Measurements from ENCODE around the gene TMEM220. TPM values are rescaled to one million over a fixed set of nuclear protein-coding genes. Genes with fewer than 3 reads are reported as not detected.
A peak's percentile ranks its signal among the peaks of the same experiment; 100 is the strongest.

TMEM220 gene
- total RNA-seq, 2 donors from 2014 or later, result 14.5 to 17.6 TPM

- Histone ChIP-seq H3K4me1 (no peaks in the 10 kb centered on the region), H3K4me3 (no peak overlapping the region), H3K9me3 (no peaks in the 10 kb centered on the region), H3K36me3 (no peaks in the 10 kb centered on the region), H3K27ac (no peak overlapping the region), H3K9ac (ENCODE audit: low read depth in 2 of 2, low read length in 2 of 2) (no peak overlapping the region), H3K27me3 (no peaks in the 10 kb centered on the region)
- DNase-seq, result no peak
- intact Hi-C loops (cut with DNase I), result no loop called here
- TF ChIP-seq CTCF (IDR thresholded peaks at IDR 0.05), result no peak
Observed at GRCh38 chr17:10728331-10728892, 1.4 kb downstream of the TMEM220 start.

- Histone ChIP-seq H3K27me3 (no peaks in the 10 kb centered on the region), H3K4me1 (no peaks in the 10 kb centered on the region), H3K9ac (ENCODE audit: low read depth in 2 of 2, low read length in 2 of 2) (no peak overlapping the region), H3K27ac (no peak overlapping the region), H3K4me3 (no peak overlapping the region), H3K9me3 (no peaks in the 10 kb centered on the region), H3K36me3 (no peaks in the 10 kb centered on the region)
- no peak for DNase-seq
- intact Hi-C loops (cut with DNase I), result no loop called here
- TF ChIP-seq CTCF (IDR thresholded peaks at IDR 0.05), result no peak
Observed at GRCh38 chr17:10727192-10727591, 2.6 kb downstream of the TMEM220 start.

GRCh38 chr17:10726196-10726595 is 3.6 kb downstream of the TMEM220 start:
- Histone ChIP-seq H3K27ac (no peak overlapping the region), H3K9ac (ENCODE audit: low read depth in 2 of 2, low read length in 2 of 2) (no peak overlapping the region), H3K4me1 (no peaks in the 10 kb centered on the region), H3K36me3 (no peaks in the 10 kb centered on the region), H3K27me3 (no peaks in the 10 kb centered on the region), H3K9me3 (no peaks in the 10 kb centered on the region), H3K4me3 (no peak overlapping the region)
- no peak for DNase-seq
- no peak for TF ChIP-seq CTCF (IDR thresholded peaks at IDR 0.05)
- intact Hi-C loops (cut with DNase I), result no loop called here

GRCh38 chr17:10725262-10725661 is 4.6 kb downstream of the TMEM220 start:
- Histone ChIP-seq H3K4me1 (no peaks in the 10 kb centered on the region), H3K4me3 (no peak overlapping the region), H3K27me3 (no peaks in the 10 kb centered on the region), H3K27ac (peak overlapping the region; percentile 47), H3K9ac (ENCODE audit: low read depth in 2 of 2, low read length in 2 of 2) (peak overlapping the region in 1 of 2 donors; percentile 62), H3K36me3 (no peaks in the 10 kb centered on the region), H3K9me3 (no peaks in the 10 kb centered on the region)
- no peak for TF ChIP-seq CTCF (IDR thresholded peaks at IDR 0.05)
- no peak for DNase-seq
- intact Hi-C loops (cut with DNase I), result no loop called here

- Histone ChIP-seq H3K4me3 (no peak overlapping the region), H3K27ac (peak overlapping the region; percentile 47), H3K9me3 (no peaks in the 10 kb centered on the region), H3K27me3 (no peaks in the 10 kb centered on the region), H3K4me1 (no peaks in the 10 kb centered on the region), H3K36me3 (no peaks in the 10 kb centered on the region), H3K9ac (ENCODE audit: low read depth in 2 of 2, low read length in 2 of 2) (peak overlapping the region in 1 of 2 donors; percentile 62)
- intact Hi-C loops (cut with DNase I), result no loop called here
- DNase-seq, result peak; percentile 80
- TF ChIP-seq CTCF (IDR thresholded peaks at IDR 0.05), result no peak
Observed at GRCh38 chr17:10724546-10725195, 5.2 kb downstream of the TMEM220 start.
